ENCODE measurements around the gene LRMDA. TPM values are rescaled to one million over a fixed set of nuclear protein-coding genes. Genes with fewer than 3 reads are reported as not detected.

LRMDA gene
- total and polyA plus RNA-seq, 2 of the 13 experiments (the other 11 are each of a cell fraction or from before 2014, with no cell fraction given), result 13.4 to 22.0 TPM

DNA sequence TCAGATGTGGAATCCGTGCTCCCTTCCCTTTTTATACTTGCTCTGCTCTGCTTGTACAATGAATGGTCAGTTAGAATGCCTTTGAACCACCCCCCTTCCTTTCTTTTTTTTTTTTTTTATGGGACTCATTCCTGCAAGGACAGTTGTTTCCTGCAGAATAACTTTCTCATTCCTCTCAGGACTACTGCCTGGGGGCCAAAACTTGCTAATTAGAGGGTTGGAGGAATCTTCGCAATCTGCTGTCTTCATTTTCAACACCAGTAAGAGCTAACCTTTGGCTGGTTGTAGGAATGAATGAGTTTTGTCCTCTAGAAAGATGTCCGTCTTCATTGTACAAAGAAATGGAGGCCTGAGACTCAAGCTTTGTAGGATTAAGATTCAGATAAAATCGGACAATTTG is 868.1 kb downstream of the LRMDA start:
- CTCF ChIA-PET (ENCODE audit: low intra/inter-chr PET ratio, low total read pairs), result no interaction called here
- Histone ChIP-seq H4K20me1 (ENCODE audit: insufficient read depth, low read length) (no peaks in the 10 kb centered on the region), H3K4me2 (ENCODE audit: low read depth, low read length) (no peak overlapping the region), H3K27me3 (ENCODE audit: control insufficient read depth in 1 of 2, insufficient read depth in 2 of 2, low read length in 2 of 2) (no peaks in the 10 kb centered on the region), H3K79me2 (ENCODE audit: insufficient read depth, low read length) (no peaks in the 10 kb centered on the region), H3K9ac (ENCODE audit: insufficient read depth, low read depth, low read length) (no peak overlapping the region), H3K27ac (ENCODE audit: extremely low read length, insufficient read depth, low read length) (no peak overlapping the region), H3K4me1 (ENCODE audit: insufficient read depth, low read length) (peaks cover 68% of the 10 kb centered on the region), H3K4me3 (replicated peaks in 1 of 3; ENCODE audit: insufficient read depth in 1 of 3, low read depth in 2 of 3, low read length in 3 of 3) (no peak overlapping the region), H2AFZ (ENCODE audit: low read length) (no peak overlapping the region), H3K9me3 (ENCODE audit: low read length) (no peaks in the 10 kb centered on the region), H3K36me3 (replicated peaks in 1 of 2; ENCODE audit: control insufficient read depth in 1 of 2, insufficient read depth in 2 of 2, low read length in 2 of 2) (no peaks in the 10 kb centered on the region)
- POLR2A ChIA-PET, result no interaction called here
- no TSS peak for BruUV-seq (replicated peaks)
- DNase-seq (ENCODE audit: low spot score) (no peak), ATAC-seq (no peak), FAIRE-seq (no peak)
- 93% methylated on average over 4 of the region's 4 CpGs for WGBS (ENCODE audit: low lambda C conversion rate)
- intact Hi-C loops (cut with micrococcal nuclease; ENCODE audit: unreplicated experiment), result no loop called here
- in situ Hi-C loops (cut with HindIII; ENCODE audit: extremely low pct_ligation_motif_present, low pct_unique_long_range_greater_than_20kb), result no loop called here
- TF ChIP-seq NFKBIZ (CRISPR knock-in tag; IDR thresholded peaks at IDR 0.05) (no peak), RBFOX2 (IDR thresholded peaks at IDR 0.05; ENCODE audit: low read depth, low read length) (no peak), ZNF619 (CRISPR knock-in tag; IDR thresholded peaks at IDR 0.05) (no peak), JUND (CRISPR knock-in tag; IDR thresholded peaks at IDR 0.05) (no peak), MAZ (IDR thresholded peaks at IDR 0.05; ENCODE audit: borderline replicate concordance, low read depth, low read length) (no peak), MAZ (CRISPR knock-in tag; IDR thresholded peaks at IDR 0.05; ENCODE audit: low read depth) (no peak), ZNF12 (CRISPR knock-in tag; IDR thresholded peaks at IDR 0.05) (no peak), TAF1 (CRISPR knock-in tag; IDR thresholded peaks at IDR 0.05) (no peak), KMT2B (CRISPR knock-in tag; IDR thresholded peaks at IDR 0.05) (no peak), ZBTB42 (CRISPR knock-in tag; IDR thresholded peaks at IDR 0.05) (no peak)
- TF ChIP-seq, protein P1, sequence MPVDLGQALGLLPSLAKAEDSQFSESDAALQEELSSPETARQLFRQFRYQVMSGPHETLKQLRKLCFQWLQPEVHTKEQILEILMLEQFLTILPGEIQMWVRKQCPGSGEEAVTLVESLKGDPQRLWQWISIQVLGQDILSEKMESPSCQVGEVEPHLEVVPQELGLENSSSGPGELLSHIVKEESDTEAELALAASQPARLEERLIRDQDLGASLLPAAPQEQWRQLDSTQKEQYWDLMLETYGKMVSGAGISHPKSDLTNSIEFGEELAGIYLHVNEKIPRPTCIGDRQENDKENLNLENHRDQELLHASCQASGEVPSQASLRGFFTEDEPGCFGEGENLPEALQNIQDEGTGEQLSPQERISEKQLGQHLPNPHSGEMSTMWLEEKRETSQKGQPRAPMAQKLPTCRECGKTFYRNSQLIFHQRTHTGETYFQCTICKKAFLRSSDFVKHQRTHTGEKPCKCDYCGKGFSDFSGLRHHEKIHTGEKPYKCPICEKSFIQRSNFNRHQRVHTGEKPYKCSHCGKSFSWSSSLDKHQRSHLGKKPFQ (CRISPR knock-in tag; IDR thresholded peaks at IDR 0.05; ENCODE audit: insufficient replicate concordance), result no peak
- TF ChIP-seq, protein P2, sequence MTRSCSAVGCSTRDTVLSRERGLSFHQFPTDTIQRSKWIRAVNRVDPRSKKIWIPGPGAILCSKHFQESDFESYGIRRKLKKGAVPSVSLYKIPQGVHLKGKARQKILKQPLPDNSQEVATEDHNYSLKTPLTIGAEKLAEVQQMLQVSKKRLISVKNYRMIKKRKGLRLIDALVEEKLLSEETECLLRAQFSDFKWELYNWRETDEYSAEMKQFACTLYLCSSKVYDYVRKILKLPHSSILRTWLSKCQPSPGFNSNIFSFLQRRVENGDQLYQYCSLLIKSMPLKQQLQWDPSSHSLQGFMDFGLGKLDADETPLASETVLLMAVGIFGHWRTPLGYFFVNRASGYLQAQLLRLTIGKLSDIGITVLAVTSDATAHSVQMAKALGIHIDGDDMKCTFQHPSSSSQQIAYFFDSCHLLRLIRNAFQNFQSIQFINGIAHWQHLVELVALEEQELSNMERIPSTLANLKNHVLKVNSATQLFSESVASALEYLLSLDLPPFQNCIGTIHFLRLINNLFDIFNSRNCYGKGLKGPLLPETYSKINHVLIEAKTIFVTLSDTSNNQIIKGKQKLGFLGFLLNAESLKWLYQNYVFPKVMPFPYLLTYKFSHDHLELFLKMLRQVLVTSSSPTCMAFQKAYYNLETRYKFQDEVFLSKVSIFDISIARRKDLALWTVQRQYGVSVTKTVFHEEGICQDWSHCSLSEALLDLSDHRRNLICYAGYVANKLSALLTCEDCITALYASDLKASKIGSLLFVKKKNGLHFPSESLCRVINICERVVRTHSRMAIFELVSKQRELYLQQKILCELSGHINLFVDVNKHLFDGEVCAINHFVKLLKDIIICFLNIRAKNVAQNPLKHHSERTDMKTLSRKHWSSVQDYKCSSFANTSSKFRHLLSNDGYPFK (CRISPR knock-in tag; IDR thresholded peaks at IDR 0.05; ENCODE audit: borderline replicate concordance), result no peak
- TF ChIP-seq, protein P3, sequence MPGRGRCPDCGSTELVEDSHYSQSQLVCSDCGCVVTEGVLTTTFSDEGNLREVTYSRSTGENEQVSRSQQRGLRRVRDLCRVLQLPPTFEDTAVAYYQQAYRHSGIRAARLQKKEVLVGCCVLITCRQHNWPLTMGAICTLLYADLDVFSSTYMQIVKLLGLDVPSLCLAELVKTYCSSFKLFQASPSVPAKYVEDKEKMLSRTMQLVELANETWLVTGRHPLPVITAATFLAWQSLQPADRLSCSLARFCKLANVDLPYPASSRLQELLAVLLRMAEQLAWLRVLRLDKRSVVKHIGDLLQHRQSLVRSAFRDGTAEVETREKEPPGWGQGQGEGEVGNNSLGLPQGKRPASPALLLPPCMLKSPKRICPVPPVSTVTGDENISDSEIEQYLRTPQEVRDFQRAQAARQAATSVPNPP (CRISPR knock-in tag; IDR thresholded peaks at IDR 0.05), result no peak
- TF ChIP-seq, protein P4, sequence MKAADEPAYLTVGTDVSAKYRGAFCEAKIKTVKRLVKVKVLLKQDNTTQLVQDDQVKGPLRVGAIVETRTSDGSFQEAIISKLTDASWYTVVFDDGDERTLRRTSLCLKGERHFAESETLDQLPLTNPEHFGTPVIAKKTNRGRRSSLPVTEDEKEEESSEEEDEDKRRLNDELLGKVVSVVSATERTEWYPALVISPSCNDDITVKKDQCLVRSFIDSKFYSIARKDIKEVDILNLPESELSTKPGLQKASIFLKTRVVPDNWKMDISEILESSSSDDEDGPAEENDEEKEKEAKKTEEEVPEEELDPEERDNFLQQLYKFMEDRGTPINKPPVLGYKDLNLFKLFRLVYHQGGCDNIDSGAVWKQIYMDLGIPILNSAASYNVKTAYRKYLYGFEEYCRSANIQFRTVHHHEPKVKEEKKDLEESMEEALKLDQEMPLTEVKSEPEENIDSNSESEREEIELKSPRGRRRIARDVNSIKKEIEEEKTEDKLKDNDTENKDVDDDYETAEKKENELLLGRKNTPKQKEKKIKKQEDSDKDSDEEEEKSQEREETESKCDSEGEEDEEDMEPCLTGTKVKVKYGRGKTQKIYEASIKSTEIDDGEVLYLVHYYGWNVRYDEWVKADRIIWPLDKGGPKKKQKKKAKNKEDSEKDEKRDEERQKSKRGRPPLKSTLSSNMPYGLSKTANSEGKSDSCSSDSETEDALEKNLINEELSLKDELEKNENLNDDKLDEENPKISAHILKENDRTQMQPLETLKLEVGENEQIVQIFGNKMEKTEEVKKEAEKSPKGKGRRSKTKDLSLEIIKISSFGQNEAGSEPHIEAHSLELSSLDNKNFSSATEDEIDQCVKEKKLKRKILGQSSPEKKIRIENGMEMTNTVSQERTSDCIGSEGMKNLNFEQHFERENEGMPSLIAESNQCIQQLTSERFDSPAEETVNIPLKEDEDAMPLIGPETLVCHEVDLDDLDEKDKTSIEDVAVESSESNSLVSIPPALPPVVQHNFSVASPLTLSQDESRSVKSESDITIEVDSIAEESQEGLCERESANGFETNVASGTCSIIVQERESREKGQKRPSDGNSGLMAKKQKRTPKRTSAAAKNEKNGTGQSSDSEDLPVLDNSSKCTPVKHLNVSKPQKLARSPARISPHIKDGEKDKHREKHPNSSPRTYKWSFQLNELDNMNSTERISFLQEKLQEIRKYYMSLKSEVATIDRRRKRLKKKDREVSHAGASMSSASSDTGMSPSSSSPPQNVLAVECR (CRISPR knock-in tag; IDR thresholded peaks at IDR 0.05; ENCODE audit: borderline replicate concordance), result no peak
- TF ChIP-seq, protein P5, sequence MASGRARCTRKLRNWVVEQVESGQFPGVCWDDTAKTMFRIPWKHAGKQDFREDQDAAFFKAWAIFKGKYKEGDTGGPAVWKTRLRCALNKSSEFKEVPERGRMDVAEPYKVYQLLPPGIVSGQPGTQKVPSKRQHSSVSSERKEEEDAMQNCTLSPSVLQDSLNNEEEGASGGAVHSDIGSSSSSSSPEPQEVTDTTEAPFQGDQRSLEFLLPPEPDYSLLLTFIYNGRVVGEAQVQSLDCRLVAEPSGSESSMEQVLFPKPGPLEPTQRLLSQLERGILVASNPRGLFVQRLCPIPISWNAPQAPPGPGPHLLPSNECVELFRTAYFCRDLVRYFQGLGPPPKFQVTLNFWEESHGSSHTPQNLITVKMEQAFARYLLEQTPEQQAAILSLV (CRISPR knock-in tag; IDR thresholded peaks at IDR 0.05; ENCODE audit: borderline replicate concordance), result no peak

Data from HepG2 (cell line).